Cardiac fibroblast (primary cell): Measurements from ENCODE around the gene LAG3.

Experiments
- DNase-seq, 2 donors: peaks; one replicate each; pipeline versions ENCODE4 v3.0.0 to v3.0.0-alpha.2; 2010; ENCODE audit warnings: low read depth in 2 of 2
- H3K4me3 ChIP-seq, 2 donors: replicated peaks in 1 of 2; 1 replicate in 1 of 2; 2 replicates in 1 of 2; pipeline ENCODE4 v1.5.1; 2011; ENCODE audit warnings: low read depth in 2 of 2, low read length in 2 of 2, mild to moderate bottlenecking in 2 of 2, moderate library complexity in 1 of 2
- TF ChIP-seq, protein P1 (sequence below): IDR thresholded peaks from one replicate; pipeline ENCODE4 v1.5.1; 2011; ENCODE audit warnings: low read depth, mild to moderate bottlenecking, low read length, inconsistent platforms

LAG3 gene

DNA sequence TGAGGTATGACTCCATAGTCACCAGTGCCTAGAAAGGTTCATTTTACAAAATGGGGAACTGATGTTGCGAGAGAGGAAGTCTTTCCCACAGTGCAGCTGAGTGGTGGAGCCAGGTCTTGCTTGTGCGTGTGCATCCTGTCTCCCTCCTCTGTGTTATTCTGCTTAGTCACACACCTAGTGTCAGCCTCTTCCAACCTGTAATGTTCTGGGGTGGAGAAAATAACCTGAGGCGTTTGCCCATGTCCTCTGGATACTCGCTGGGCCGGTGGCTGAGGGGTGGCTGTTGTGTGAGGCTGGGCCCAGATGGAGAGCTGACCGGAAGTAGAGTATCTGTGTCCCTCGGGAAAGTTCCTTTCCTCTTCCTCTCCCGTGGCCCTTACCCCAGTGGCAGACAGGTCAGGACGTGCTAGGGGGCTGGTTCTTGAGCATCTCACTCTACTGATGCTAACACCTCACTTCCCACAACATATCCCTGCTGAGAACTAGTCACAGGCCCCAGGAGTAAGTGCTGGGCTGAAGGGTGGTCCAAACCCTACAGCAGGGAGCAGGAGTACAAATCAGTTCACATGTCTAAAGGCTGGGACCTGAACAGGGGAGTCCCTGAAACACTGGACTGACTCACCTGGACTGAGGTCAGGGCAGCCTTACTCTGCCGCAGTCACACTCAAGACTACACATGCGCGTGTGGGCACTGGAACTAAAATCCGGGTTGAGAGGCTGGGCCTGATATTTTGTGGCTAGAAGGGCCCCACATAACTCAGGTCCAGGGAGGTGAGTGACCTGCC lies 26.4 kb upstream of the LAG3 start:
- DNase-seq, result peak in 1 of 2 donors; percentile 45
- TF ChIP-seq, protein P1, sequence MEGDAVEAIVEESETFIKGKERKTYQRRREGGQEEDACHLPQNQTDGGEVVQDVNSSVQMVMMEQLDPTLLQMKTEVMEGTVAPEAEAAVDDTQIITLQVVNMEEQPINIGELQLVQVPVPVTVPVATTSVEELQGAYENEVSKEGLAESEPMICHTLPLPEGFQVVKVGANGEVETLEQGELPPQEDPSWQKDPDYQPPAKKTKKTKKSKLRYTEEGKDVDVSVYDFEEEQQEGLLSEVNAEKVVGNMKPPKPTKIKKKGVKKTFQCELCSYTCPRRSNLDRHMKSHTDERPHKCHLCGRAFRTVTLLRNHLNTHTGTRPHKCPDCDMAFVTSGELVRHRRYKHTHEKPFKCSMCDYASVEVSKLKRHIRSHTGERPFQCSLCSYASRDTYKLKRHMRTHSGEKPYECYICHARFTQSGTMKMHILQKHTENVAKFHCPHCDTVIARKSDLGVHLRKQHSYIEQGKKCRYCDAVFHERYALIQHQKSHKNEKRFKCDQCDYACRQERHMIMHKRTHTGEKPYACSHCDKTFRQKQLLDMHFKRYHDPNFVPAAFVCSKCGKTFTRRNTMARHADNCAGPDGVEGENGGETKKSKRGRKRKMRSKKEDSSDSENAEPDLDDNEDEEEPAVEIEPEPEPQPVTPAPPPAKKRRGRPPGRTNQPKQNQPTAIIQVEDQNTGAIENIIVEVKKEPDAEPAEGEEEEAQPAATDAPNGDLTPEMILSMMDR, result no peak
- H3K4me3 ChIP-seq, result no peak overlapping the region

DNA sequence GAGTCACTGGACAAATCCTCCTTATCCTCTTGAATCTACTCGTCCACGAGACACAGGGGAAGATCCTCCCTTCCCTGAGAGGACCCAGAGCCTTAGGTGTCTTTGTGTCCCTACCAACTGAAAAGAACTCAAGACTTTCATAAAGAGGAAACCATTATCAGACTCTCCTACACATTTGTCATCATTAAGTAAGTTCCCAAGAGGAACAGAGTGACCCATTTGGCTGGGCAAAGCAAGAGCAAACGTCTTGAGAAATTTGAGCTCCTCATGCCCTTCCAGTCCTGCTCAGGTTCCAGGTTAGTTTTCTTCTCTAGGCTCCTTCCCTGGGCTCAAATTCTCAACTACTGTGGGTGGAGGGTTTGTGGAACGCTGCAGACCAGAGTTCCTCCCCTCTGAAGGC lies 25.1 kb upstream of the LAG3 start:
- TF ChIP-seq, protein P1, result no peak
- no peak overlapping the region for H3K4me3 ChIP-seq
- DNase-seq, result no peak

DNA sequence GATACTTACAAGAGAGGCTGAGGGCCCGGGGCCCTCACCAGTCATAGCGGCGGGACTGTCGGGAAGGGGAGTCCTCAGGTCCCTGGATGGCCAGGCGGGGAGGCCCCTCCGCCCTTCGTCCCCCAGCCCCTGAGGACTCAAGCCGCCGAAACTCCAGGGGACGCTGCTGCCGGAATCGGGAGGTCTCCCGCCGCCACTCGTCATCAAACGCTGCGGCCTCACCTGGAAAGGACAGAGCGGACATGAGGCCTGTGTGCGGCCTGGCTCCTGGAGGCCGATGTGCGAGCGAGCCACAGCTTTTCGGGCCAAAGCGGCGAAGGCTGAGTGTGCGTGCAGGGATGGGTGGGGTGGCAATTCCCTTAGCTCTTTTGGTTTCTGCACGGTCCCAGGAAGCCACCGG lies 23.6 kb upstream of the LAG3 start:
- no peak overlapping the region for H3K4me3 ChIP-seq
- DNase-seq, result no peak
- TF ChIP-seq, protein P1, result no peak

GRCh38 chr12:6750506-6750905 lies 21.8 kb upstream of the LAG3 start:
- TF ChIP-seq, protein P1, result no peak
- no peak for DNase-seq
- H3K4me3 ChIP-seq, result no peak overlapping the region

- no peak for DNase-seq
- TF ChIP-seq, protein P1, result no peak
- H3K4me3 ChIP-seq, result peak overlapping the region; percentile 84 to 94
These were observed 20.6 kb upstream of the LAG3 start for GRCh38 chr12:6751767-6752166.

DNA sequence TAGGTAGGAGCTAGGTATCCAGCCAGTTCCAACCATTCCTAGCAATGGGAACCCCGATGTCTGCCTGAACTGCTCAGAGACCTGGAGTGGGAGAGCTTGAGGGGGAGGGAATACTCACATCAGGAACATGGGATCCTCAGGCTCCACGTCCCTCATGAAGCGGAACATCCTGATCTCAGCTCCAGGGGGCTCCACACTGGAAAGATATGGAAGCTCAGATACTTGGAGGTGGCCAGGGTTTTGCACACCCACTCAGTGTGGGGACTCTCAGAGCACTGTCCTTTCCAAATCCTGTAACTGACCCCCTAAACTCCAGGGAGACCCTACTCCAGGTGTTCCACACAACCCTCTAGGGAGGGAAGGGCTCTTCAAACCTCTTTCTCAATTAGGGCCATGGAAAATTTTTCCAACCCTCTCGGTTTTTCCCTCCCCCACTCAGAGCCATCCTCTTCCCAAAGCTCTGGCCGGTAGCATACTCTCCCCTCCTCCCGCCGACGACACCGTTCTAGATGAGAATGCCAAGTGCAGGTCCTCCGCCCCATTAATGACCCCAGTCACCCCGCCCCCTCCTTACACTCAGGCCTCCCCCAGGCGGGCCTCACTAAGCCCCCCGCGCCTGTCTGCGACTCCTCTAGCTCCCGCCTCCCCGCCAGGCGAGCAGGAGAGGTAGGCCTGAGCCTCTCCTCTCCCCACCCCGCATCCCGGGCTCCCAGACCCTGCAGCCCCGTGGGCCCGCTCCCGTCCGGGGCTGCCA lies 20.0 kb upstream of the LAG3 start:
- TF ChIP-seq, protein P1, result peak; percentile 53
- peak overlapping the region; percentile 84 to 94 for H3K4me3 ChIP-seq
- DNase-seq, result peak; percentile 54 to 63
